ENCODE measurements around the gene EVC2.

The EVC2 gene

GRCh38 chr4:5750946-5751665 is 42.7 kb upstream of the EVC2 start:
- DNase-seq (ENCODE audit: low spot score), result no peak
- CTCF ChIA-PET, result no interaction called here
- TF ChIP-seq, protein P1, sequence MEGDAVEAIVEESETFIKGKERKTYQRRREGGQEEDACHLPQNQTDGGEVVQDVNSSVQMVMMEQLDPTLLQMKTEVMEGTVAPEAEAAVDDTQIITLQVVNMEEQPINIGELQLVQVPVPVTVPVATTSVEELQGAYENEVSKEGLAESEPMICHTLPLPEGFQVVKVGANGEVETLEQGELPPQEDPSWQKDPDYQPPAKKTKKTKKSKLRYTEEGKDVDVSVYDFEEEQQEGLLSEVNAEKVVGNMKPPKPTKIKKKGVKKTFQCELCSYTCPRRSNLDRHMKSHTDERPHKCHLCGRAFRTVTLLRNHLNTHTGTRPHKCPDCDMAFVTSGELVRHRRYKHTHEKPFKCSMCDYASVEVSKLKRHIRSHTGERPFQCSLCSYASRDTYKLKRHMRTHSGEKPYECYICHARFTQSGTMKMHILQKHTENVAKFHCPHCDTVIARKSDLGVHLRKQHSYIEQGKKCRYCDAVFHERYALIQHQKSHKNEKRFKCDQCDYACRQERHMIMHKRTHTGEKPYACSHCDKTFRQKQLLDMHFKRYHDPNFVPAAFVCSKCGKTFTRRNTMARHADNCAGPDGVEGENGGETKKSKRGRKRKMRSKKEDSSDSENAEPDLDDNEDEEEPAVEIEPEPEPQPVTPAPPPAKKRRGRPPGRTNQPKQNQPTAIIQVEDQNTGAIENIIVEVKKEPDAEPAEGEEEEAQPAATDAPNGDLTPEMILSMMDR (conservative IDR thresholded peaks at IDR 0.05; ENCODE audit: low read depth), result no peak
- POLR2A ChIA-PET (ENCODE audit: low non-redundant PET), result no interaction called here
- peak overlapping the region; percentile 94 for H3K27ac ChIP-seq

GRCh38 chr4:5750052-5750945 is 41.9 kb upstream of the EVC2 start:
- DNase-seq (ENCODE audit: low spot score), result no peak
- CTCF ChIA-PET, result no interaction called here
- POLR2A ChIA-PET (ENCODE audit: low non-redundant PET), result no interaction called here
- TF ChIP-seq, protein P1 (conservative IDR thresholded peaks at IDR 0.05; ENCODE audit: low read depth), result no peak
- H3K27ac ChIP-seq, result peak overlapping the region; percentile 94

DNA sequence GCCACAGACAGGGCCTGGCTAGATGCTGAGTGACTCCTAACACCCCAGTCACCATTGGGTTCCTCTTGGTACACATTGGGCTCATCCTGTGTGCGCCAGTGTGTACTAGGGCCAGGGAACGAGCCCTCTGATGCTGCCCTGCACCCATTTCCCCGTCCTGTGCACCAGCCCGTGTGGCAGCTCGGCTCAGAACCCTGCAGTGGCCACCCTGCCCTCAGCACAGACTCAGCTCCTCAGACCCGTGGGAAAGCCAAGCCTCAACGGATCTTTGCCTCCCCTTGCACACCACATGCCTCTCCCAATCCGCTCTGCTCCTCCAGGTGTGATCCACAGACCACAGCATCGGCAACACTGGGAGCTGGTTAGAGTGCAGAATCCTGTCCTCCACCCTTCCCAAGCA is 41.2 kb upstream of the EVC2 start:
- TF ChIP-seq, protein P1 (conservative IDR thresholded peaks at IDR 0.05; ENCODE audit: low read depth), result no peak

DNA sequence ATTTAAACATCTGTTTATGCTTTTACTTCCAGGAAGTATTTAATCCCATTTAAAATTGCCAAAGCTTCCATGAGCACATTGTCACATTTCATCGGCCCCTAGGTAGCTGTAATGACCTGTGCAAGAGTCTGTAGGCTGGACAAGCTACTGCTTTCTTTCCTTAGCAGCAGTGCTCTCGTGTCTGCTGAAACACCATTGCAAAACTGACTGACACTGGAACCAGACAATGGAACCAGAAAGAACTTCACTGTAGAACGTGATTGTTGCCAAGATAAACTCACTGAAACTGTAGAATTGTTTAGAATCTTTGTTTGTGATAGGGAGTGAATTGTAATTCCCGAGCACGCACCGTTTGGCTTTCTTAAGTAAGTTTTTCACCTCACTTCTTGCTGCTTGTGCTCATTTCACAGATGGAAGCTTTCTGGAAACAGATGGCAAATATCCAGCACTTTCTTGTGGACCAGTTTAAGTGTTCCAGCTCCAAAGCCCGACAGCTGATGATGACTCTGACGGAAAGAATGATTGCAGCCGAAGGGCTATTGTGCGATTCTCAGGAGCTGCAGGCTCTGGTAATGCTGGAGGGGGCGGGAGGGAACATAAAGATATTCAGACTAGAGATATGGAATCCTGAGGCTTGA is 39.5 kb upstream of the EVC2 start:
- DNase-seq (ENCODE audit: low spot score), result peak; percentile 73
- ChIA-PET POLR2A (ENCODE audit: low non-redundant PET) (interaction anchor here (0.6 kb wide), 1 partner anchor 14 kb away, joined by 3 read pairs; no protein-coding TSS in a partner anchor), CTCF (no interaction called here)
- peak overlapping the region; percentile 87 for H3K27ac ChIP-seq
- TF ChIP-seq, protein P1 (conservative IDR thresholded peaks at IDR 0.05; ENCODE audit: low read depth), result no peak

More for the DNA sequence above, 41.2 kb upstream of the EVC2 start:
- ChIA-PET CTCF (no interaction called here), POLR2A (ENCODE audit: low non-redundant PET) (no interaction called here)
- peak overlapping the region; percentile 70 for H3K27ac ChIP-seq
- no peak for DNase-seq (ENCODE audit: low spot score)

- no peak for DNase-seq (ENCODE audit: low spot score)
- POLR2A ChIA-PET (ENCODE audit: low non-redundant PET), result interaction anchor here (0.6 kb wide), 1 partner anchor 14 kb away, joined by 3 read pairs; no protein-coding TSS in a partner anchor
- peak overlapping the region; percentile 87 for H3K27ac ChIP-seq
- TF ChIP-seq, protein P1 (conservative IDR thresholded peaks at IDR 0.05; ENCODE audit: low read depth), result no peak
- CTCF ChIA-PET, result no interaction called here
Measured at GRCh38 chr4:5746829-5747737, 38.7 kb upstream of the EVC2 start.
